Natural killer cell treated with Interleukin-12 subunit alpha and Interleukin-12 subunit beta and Interleukin-15 and Interleukin-18, amount 100 ng/mL, for 72 hours (primary cell): ENCODE measurements around the gene SPOCK2. TPM values are rescaled to one million over a fixed set of nuclear protein-coding genes. Genes with fewer than 3 reads are reported as not detected.

ENCODE experiments used
- ATAC-seq, 2 donors: fragments of 150-1000 bp; cut with Tn5 transposase in 1 of 2; sonication (Bioruptor Pico), chemical (Tn5 transposase) in 1 of 2; 2 replicates each; pipeline ENCODE4 v1.10.0; 2021
- DNase-seq: peaks from one replicate; pipeline ENCODE4 v3.0.0; 2022; ENCODE audit warnings: low spot score
- H3K27ac Mint-ChIP-seq, 2 donors: 1 replicate in 1 of 2; 2 replicates in 1 of 2; pipeline ENCODE4 v1.8.0; 2022; ENCODE audit warnings: mixed read lengths in 2 of 2, mild to moderate bottlenecking in 1 of 2, moderate library complexity in 1 of 2
- H3K27me3 Mint-ChIP-seq, 2 donors: 1 replicate in 1 of 2; 2 replicates in 1 of 2; pipeline ENCODE4 v1.8.0; 2022; ENCODE audit warnings: mixed read lengths in 2 of 2
- H3K36me3 Mint-ChIP-seq: one replicate; pipeline ENCODE4 v1.8.0; 2022; ENCODE audit warnings: mixed read lengths
- H3K4me1 Mint-ChIP-seq, 2 donors: 1 replicate in 1 of 2; 2 replicates in 1 of 2; pipeline ENCODE4 v1.8.0; 2022; ENCODE audit warnings: low read depth in 2 of 2, mixed read lengths in 2 of 2, mild to moderate bottlenecking in 1 of 2
- H3K4me3 Mint-ChIP-seq: one replicate; pipeline ENCODE4 v1.8.0; 2022; ENCODE audit warnings: mixed read lengths
- H3K9me3 Mint-ChIP-seq: 2 replicates; pipeline ENCODE4 v1.8.0; 2022; ENCODE audit warnings: mixed read lengths
- total RNA-seq, 2 donors: library from RNA; stranded (reverse); gene quantifications; one replicate each; pipeline ENCODE4 v1.2.3, GENCODE V29; 2022

The SPOCK2 gene
- total RNA-seq, 2 donors from 2014 or later = 24.9 to 25.9 TPM

- ATAC-seq (peak in 1 of 2 donors; percentile 22), DNase-seq (no peak)
- H3K9me3 Mint-ChIP-seq = no peaks in the 10 kb centered on the region
- H3K36me3 Mint-ChIP-seq = no peaks in the 10 kb centered on the region
- peaks cover 32 to 40% of the 10 kb centered on the region in 2 donors for H3K4me1 Mint-ChIP-seq
- H3K27me3 Mint-ChIP-seq = no peaks in the 10 kb centered on the region
- H3K27ac Mint-ChIP-seq = peak overlapping the region; percentile 0 to 10
- H3K4me3 Mint-ChIP-seq = peak overlapping the region; percentile 25
These were observed 9.0 kb downstream of the SPOCK2 start for GRCh38 chr10:72079356-72079755.

DNA sequence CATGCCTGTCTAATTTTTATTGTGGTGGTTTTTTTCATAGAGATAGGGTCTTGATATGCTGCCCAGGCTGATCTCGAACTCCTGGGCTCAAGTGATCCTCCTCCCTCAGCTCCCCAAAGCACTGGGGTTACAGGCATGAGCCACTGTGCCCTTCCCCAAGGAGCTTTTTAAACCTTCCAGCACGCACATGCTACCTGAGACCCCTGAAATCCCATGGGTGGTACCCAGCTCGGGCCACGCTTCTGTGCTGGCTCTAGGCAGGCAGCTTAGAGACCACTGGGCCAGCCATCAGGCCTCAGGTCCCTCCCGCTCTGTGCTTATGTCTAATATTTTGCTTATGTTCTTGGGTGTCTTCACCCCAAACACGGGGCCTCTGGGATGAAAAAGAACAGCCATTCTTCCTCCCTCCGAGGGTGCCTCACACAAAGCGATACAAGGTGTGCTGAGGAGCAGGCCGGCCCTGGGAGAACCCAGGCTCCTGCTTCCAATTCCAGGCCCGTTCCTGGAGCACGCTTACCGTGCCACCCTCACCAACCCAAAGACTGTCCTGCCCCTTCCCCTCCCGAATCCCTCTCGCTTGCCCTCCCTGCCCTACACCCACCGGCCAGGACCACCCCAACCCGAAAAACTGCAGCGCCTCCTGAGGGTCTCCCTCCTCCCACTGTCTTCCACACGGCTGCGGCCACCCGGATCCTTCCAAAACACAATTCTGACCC, 10.9 kb downstream of the SPOCK2 start:
- no peak for ATAC-seq
- Mint-ChIP-seq H3K27ac (peak overlapping the region in 1 of 2 donors; percentile 59), H3K36me3 (no peaks in the 10 kb centered on the region), H3K9me3 (no peaks in the 10 kb centered on the region), H3K4me3 (no peak overlapping the region), H3K27me3 (no peaks in the 10 kb centered on the region), H3K4me1 (peaks cover 23 to 33% of the 10 kb centered on the region in 2 donors)
- DNase-seq = no peak

GRCh38 chr10:72076756-72077155, 11.6 kb downstream of the SPOCK2 start:
- Mint-ChIP-seq H3K36me3 (no peaks in the 10 kb centered on the region), H3K4me1 (peaks cover 23 to 34% of the 10 kb centered on the region in 2 donors), H3K9me3 (no peaks in the 10 kb centered on the region), H3K27ac (peak overlapping the region; percentile 50 to 58), H3K4me3 (no peak overlapping the region), H3K27me3 (no peaks in the 10 kb centered on the region)
- no peak for ATAC-seq
- DNase-seq = peak; percentile 55

GRCh38 chr10:72075376-72076115, 12.8 kb downstream of the SPOCK2 start:
- no peaks in the 10 kb centered on the region for H3K36me3 Mint-ChIP-seq
- peaks cover 18 to 33% of the 10 kb centered on the region in 2 donors for H3K4me1 Mint-ChIP-seq
- no peak overlapping the region for H3K4me3 Mint-ChIP-seq
- ATAC-seq = no peak
- peak overlapping the region; percentile 50 to 58 for H3K27ac Mint-ChIP-seq
- H3K9me3 Mint-ChIP-seq = no peaks in the 10 kb centered on the region
- no peaks in the 10 kb centered on the region for H3K27me3 Mint-ChIP-seq
- DNase-seq = peak; percentile 51

DNA sequence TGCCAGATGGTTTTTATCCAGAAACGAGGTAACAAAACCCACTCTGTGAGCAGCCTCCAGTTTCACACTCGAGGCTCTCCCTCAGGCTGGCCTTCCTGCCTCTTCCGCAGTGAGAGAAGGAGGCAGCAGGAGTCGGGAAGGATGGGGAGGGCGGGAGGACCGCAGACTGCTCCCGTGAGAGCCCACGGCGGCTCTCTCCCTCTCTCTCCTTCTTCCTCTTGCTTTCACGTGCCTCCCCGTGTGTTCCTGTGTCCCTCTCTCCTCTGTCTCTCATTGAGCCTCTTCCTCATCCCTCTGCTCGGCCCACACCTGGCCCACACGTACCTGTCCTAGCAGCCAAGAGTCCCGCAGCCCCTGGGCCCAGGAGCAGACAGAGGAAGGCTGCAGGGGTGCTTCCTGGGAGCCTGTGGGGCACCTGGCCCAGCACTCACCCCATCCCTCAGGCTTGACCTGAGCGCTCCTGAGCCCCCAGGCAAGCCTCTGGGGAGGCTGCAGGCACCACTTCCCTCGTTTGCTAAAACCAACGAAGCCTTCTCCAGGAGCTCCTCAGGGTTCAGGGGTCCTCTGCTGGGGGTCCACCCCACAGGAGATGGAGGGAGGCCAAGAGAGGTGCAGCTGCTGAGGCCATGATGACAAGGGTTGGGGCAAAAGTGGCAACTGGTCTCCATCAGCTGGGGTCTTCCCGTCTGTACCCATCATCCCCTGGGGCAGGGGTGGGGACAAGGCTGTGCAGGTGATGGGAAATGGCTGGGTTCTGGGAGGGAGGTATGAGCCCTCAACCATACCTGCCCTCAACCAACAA, 13.6 kb downstream of the SPOCK2 start:
- ATAC-seq (no peak), DNase-seq (peak; percentile 45)
- no peaks in the 10 kb centered on the region for H3K27me3 Mint-ChIP-seq
- peaks cover 13 to 29% of the 10 kb centered on the region in 2 donors for H3K4me1 Mint-ChIP-seq
- no peaks in the 10 kb centered on the region for H3K9me3 Mint-ChIP-seq
- H3K36me3 Mint-ChIP-seq = no peaks in the 10 kb centered on the region
- no peak overlapping the region for H3K4me3 Mint-ChIP-seq
- peak overlapping the region in 1 of 2 donors; percentile 58 for H3K27ac Mint-ChIP-seq

- DNase-seq = peak; percentile 57
- ATAC-seq = no peak
- Mint-ChIP-seq H3K27me3 (no peaks in the 10 kb centered on the region), H3K36me3 (no peaks in the 10 kb centered on the region), H3K9me3 (no peaks in the 10 kb centered on the region), H3K4me3 (no peak overlapping the region), H3K4me1 (peaks cover 5 to 25% of the 10 kb centered on the region in 2 donors), H3K27ac (peak overlapping the region in 1 of 2 donors; percentile 35)
These were observed 14.4 kb downstream of the SPOCK2 start for GRCh38 chr10:72073708-72074573.

- ATAC-seq (no peak), DNase-seq (peak; percentile 44)
- Mint-ChIP-seq H3K27ac (no peak overlapping the region), H3K27me3 (no peaks in the 10 kb centered on the region), H3K4me3 (no peak overlapping the region), H3K9me3 (no peaks in the 10 kb centered on the region), H3K36me3 (no peaks in the 10 kb centered on the region), H3K4me1 (peaks cover 0 to 20% of the 10 kb centered on the region in 2 donors)
These were observed 15.7 kb downstream of the SPOCK2 start for GRCh38 chr10:72072639-72073038.

DNA sequence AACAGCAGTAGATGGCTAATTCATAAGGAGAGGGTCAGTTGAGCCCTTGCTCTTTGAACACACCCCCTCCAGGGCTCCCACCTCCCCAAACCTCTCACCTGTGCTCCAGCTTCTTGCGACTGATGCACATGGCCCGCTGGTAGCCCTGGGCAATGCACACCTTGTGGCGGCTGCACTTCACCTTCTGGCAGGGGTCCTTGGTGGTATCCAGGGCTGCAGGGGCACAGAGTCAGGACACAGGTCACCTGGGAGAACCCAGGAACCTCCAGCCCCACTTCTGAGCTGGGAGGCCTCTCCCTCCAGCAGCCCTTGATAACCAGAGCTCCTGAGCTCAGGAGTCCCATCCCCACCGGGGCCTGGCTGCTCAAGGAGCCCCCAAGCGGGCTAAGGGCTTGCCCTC, 16.3 kb downstream of the SPOCK2 start:
- Mint-ChIP-seq H3K27me3 (no peaks in the 10 kb centered on the region), H3K27ac (no peak overlapping the region), H3K4me3 (no peak overlapping the region), H3K4me1 (peaks cover 0 to 20% of the 10 kb centered on the region in 2 donors), H3K9me3 (no peaks in the 10 kb centered on the region), H3K36me3 (no peaks in the 10 kb centered on the region)
- ATAC-seq (no peak), DNase-seq (peak; percentile 58)

- H3K9me3 Mint-ChIP-seq = no peaks in the 10 kb centered on the region
- DNase-seq (peak; percentile 51), ATAC-seq (no peak)
- no peaks in the 10 kb centered on the region for H3K36me3 Mint-ChIP-seq
- H3K4me1 Mint-ChIP-seq = peaks cover 0 to 17% of the 10 kb centered on the region in 2 donors
- H3K27ac Mint-ChIP-seq = peak overlapping the region; percentile 21 to 67
- H3K27me3 Mint-ChIP-seq = no peaks in the 10 kb centered on the region
- H3K4me3 Mint-ChIP-seq = no peak overlapping the region
These were observed 18.4 kb downstream of the SPOCK2 start for GRCh38 chr10:72069751-72070526.

GRCh38 chr10:72068901-72069446, 19.4 kb downstream of the SPOCK2 start:
- DNase-seq (peak; percentile 20), ATAC-seq (no peak)
- H3K36me3 Mint-ChIP-seq = no peaks in the 10 kb centered on the region
- no peaks in the 10 kb centered on the region for H3K27me3 Mint-ChIP-seq
- no peak overlapping the region for H3K4me3 Mint-ChIP-seq
- H3K9me3 Mint-ChIP-seq = no peaks in the 10 kb centered on the region
- H3K4me1 Mint-ChIP-seq = peaks cover 0 to 17% of the 10 kb centered on the region in 2 donors
- H3K27ac Mint-ChIP-seq = peak overlapping the region; percentile 21 to 67

DNA sequence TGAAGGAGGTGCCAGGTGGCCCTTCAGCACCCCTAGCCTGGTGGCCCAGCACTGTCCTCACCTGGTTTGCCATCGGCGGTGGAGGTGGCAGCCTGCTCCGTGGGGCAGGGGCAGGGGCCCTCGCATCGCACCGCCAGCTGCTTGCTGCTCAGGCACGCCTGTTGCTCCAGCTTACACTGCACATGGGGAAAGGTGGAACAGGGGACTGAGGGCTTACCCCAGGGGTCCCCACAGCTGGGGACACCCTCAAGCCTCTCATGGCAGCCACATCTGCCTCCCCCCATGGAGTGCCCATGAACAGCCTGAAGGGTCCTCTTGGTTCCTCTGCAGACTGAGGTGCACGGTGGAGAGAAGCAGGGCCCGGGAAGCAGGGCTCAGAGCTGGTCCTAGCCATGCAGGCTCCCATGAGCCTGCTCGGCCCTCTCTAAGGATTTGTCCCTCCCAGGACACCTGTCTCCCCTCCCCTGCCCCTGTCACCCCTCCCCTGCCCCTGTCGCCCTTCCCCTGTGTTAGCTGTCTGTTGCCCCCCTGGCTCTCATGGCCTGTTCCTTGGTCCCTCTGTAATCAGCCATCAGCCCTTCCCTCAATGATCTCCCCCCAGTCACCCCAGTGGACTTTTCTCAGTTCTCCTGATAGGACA, 20.1 kb downstream of the SPOCK2 start:
- no peaks in the 10 kb centered on the region for H3K36me3 Mint-ChIP-seq

More for the DNA sequence above, 20.1 kb downstream of the SPOCK2 start:
- Mint-ChIP-seq H3K9me3 (no peaks in the 10 kb centered on the region), H3K4me1 (peaks cover 0 to 13% of the 10 kb centered on the region in 2 donors), H3K27me3 (no peaks in the 10 kb centered on the region), H3K4me3 (no peak overlapping the region), H3K27ac (peak overlapping the region in 1 of 2 donors; percentile 67)
- ATAC-seq (peak in 1 of 2 donors; percentile 5), DNase-seq (peak; percentile 37)
